ENCODE results near the gene TAS2R19. TPM values are rescaled to one million over a fixed set of nuclear protein-coding genes. Genes with fewer than 3 reads are reported as not detected.

The TAS2R19 gene
- total and polyA plus RNA-seq, 4 experiments from 2014 or later = 2.1 to 3.1 TPM; not detected in 2

DNA sequence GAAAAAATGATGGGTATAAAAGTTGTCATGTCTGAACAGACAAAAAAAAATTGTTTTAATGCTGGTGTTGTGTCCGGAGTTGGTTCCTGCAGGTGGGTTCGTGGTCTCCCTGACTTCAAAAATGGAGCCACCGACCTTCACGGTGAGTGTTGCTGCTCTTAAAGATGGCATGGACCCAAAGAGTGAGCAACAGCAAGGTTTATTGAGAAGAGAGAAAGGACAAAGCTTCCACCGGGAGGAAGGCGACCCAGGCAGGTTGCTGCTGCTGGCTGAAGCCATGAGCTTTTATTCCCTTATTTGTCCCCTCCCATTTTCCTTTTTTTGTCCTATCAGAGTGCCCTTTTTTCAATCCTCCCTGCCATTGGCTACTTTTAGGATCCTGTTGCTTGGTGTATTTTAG lies 8.9 kb upstream of the TAS2R19 start, which contains the start of gene TAS2R31:
Gene TAS2R31, minus strand, starts transcription at position 101 of the 400 bp plus-strand sequence. Its CDS starts 72 bp downstream, at position 29.
- ChIA-PET CTCF (ENCODE audit: partially characterized antibody) (no interaction called here), POLR2A (ENCODE audit: partially characterized antibody) (no interaction called here)
- H3K4me1 ChIP-seq (ENCODE audit: insufficient read depth, low read length) = no peaks in the 10 kb centered on the region
- DNase-seq = no peak
- H3K36me3 Mint-ChIP-seq = peaks cover 32 to 56% of the 10 kb centered on the region in 2 donors
- H3K4me3 Mint-ChIP-seq = no peak within 1 kb of the TSS
- no peaks in the 10 kb centered on the region for H3K9me3 Mint-ChIP-seq
- H3K27ac ChIP-seq (ENCODE audit: low read depth, low read length) = no peak within 1 kb of the TSS
- H3K27ac Mint-ChIP-seq = peak within 1 kb of the TSS in 1 of 7 donors; percentile 23
- H3K4me3 ChIP-seq (ENCODE audit: low read length in 2 of 2) = no peak within 1 kb of the TSS
- peaks cover 0 to 5% (median under 1%) of the 10 kb centered on the region in 4 donors for H3K4me1 Mint-ChIP-seq
- intact Hi-C loops (cut with micrococcal nuclease) = no loop called here
- no peaks in the 10 kb centered on the region for H3K27me3 ChIP-seq (ENCODE audit: insufficient read depth, low read length)
- no peaks in the 10 kb centered on the region for H3K27me3 Mint-ChIP-seq
- H3K9me3 ChIP-seq (ENCODE audit: control insufficient read depth in 1 of 2, low read length in 2 of 2) = no peaks in the 10 kb centered on the region
- no peaks in the 10 kb centered on the region for H3K36me3 ChIP-seq (ENCODE audit: insufficient read depth, low read length)

DNA sequence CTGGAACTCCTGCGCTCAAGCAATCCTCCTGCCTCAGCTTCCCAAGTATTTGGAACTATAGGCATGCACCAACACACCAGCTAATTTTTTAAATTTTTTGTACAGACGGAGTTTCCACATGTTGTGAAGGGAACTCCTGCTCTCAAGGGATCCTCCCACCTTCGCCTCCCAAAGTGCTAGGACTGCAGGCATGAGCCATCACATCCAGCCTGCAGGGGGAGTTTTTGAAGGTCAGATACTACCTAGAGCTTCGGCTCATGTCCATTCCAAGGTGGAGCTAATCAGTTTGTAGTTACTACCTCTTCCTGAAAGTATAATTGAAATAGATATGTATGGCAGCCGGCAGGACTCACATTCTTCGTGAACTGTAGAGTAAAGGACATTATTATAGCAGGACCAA lies 3.7 kb upstream of the TAS2R19 start:
- peaks cover 36 to 52% of the 10 kb centered on the region in 2 donors for H3K36me3 Mint-ChIP-seq
- POLR2A ChIA-PET (ENCODE audit: partially characterized antibody) = no interaction called here
- no peak overlapping the region for H3K4me3 Mint-ChIP-seq
- Histone ChIP-seq H3K27ac (ENCODE audit: low read depth, low read length) (no peak overlapping the region), H3K27me3 (ENCODE audit: insufficient read depth, low read length) (no peaks in the 10 kb centered on the region), H3K4me3 (ENCODE audit: low read length in 2 of 2) (no peak overlapping the region), H3K4me1 (ENCODE audit: insufficient read depth, low read length) (no peaks in the 10 kb centered on the region), H3K9me3 (ENCODE audit: control insufficient read depth in 1 of 2, low read length in 2 of 2) (no peaks in the 10 kb centered on the region), H3K36me3 (ENCODE audit: insufficient read depth, low read length) (no peaks in the 10 kb centered on the region)
- intact Hi-C loops (cut with micrococcal nuclease) = no loop called here
- peaks cover 0 to 6% (median 4%) of the 10 kb centered on the region in 8 donors for H3K9me3 Mint-ChIP-seq
- DNase-seq = no peak
- H3K27me3 Mint-ChIP-seq = no peaks in the 10 kb centered on the region
- no peak overlapping the region for H3K27ac Mint-ChIP-seq
- H3K4me1 Mint-ChIP-seq = peaks cover 0 to 8% (median 3%) of the 10 kb centered on the region in 4 donors
- CTCF ChIA-PET (ENCODE audit: partially characterized antibody) = no interaction called here

DNA sequence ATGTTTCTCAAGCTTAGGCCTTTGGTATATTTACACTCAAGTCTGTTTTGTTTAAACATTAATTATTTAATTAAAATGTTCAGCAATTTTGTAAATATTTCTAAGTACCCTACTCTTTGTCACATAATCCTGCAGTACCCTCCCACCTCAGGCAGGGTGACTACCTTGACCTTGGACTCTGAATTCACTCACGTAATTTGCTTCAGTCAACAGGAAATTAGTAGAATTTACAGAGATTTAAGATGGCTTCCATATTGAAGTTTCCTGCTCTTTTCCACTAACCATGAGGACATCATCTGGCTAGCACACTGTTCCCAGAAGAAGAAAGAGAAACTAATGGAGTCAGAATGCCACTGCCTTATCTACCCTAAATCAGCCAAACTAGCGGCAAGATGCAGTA lies 967 bp upstream of the TAS2R19 start:
- Mint-ChIP-seq H3K27ac (no peak overlapping the region), H3K36me3 (peaks cover 30 to 42% of the 10 kb centered on the region in 2 donors), H3K4me3 (no peak overlapping the region), H3K4me1 (peaks cover 0 to 8% (median 3%) of the 10 kb centered on the region in 4 donors), H3K9me3 (peaks cover 0 to 6% (median 4%) of the 10 kb centered on the region in 8 donors), H3K27me3 (no peaks in the 10 kb centered on the region)
- no peak overlapping the region for H3K27ac ChIP-seq (ENCODE audit: low read depth, low read length)
- no peaks in the 10 kb centered on the region for H3K27me3 ChIP-seq (ENCODE audit: insufficient read depth, low read length)
- no peak overlapping the region for H3K4me3 ChIP-seq (ENCODE audit: low read length in 2 of 2)
- intact Hi-C loops (cut with micrococcal nuclease) = no loop called here
- POLR2A ChIA-PET (ENCODE audit: partially characterized antibody) = no interaction called here
- no peak for DNase-seq
- CTCF ChIA-PET (ENCODE audit: partially characterized antibody) = no interaction called here
- no peaks in the 10 kb centered on the region for H3K9me3 ChIP-seq (ENCODE audit: control insufficient read depth in 1 of 2, low read length in 2 of 2)
- H3K4me1 ChIP-seq (ENCODE audit: insufficient read depth, low read length) = no peaks in the 10 kb centered on the region
- H3K36me3 ChIP-seq (ENCODE audit: insufficient read depth, low read length) = no peaks in the 10 kb centered on the region

DNA sequence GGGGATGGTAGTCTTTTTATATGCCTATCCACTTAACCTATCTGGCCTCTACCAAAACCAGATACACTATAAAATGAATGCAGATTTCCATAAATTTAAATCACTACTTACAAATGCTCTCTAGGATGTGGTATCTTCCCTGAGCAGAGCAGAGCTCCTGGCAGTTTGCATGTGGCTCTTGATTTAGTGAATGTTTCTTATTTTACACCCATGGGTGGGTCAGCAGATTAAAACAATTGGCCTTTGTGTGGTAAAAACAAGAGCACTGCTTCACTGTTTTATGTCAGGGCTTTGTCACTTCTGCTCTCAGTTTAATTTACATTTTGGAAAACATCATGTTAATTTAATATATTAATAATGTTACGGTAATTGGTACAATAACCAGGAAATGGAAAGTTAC lies 5.5 kb downstream of the TAS2R19 start:
- no peaks in the 10 kb centered on the region for H3K4me1 ChIP-seq (ENCODE audit: insufficient read depth, low read length)
- POLR2A ChIA-PET (ENCODE audit: partially characterized antibody) = no interaction called here
- H3K4me3 Mint-ChIP-seq = no peak overlapping the region
- no peak overlapping the region for H3K27ac ChIP-seq (ENCODE audit: low read depth, low read length)
- H3K4me3 ChIP-seq (ENCODE audit: low read length in 2 of 2) = no peak overlapping the region
- DNase-seq = no peak
- H3K9me3 Mint-ChIP-seq = no peaks in the 10 kb centered on the region
- intact Hi-C loops (cut with micrococcal nuclease) = no loop called here
- no peaks in the 10 kb centered on the region for H3K27me3 Mint-ChIP-seq
- H3K9me3 ChIP-seq (ENCODE audit: control insufficient read depth in 1 of 2, low read length in 2 of 2) = no peaks in the 10 kb centered on the region
- no peaks in the 10 kb centered on the region for H3K27me3 ChIP-seq (ENCODE audit: insufficient read depth, low read length)
- peaks cover 16 to 26% of the 10 kb centered on the region in 2 donors for H3K36me3 Mint-ChIP-seq
- no peaks in the 10 kb centered on the region for H3K36me3 ChIP-seq (ENCODE audit: insufficient read depth, low read length)
- H3K27ac Mint-ChIP-seq = no peak overlapping the region
- CTCF ChIA-PET (ENCODE audit: partially characterized antibody) = no interaction called here
- peaks cover 0 to 3% (median 2%) of the 10 kb centered on the region in 4 donors for H3K4me1 Mint-ChIP-seq

DNA sequence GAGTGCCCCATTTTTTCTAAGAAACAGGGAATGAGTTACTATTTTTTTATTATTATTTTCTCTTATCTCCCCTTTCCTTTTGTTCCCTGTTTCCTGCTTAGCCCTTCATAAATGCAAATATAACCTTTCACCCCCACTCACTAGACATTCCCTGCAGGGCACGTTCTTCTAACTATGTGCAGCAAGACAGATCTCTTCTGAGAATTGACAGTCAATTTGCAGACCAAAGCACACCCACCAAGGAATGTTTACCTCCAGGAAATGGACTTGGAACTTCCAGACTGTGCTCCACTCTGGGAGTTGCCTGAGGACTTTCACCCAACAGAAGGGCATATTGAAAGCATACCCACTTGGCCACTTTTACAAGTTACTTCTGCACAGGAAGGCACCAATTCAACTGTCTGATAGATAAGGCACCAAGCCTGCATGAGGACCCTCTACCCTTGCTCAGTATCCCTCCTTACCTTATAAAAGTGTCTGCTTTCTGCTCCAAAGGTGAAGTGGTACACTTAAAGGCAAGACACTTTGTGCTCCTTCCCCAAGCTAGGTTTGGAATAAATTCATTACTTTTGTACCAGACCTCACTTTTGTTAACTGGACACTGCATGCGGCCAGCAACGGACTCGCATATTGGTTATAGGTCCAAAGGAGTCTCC lies 6.5 kb downstream of the TAS2R19 start:
- no peaks in the 10 kb centered on the region for H3K9me3 Mint-ChIP-seq
- peaks cover 14 to 20% of the 10 kb centered on the region in 2 donors for H3K36me3 Mint-ChIP-seq
- no peak overlapping the region for H3K27ac Mint-ChIP-seq
- ChIA-PET POLR2A (ENCODE audit: partially characterized antibody) (no interaction called here), CTCF (ENCODE audit: partially characterized antibody) (no interaction called here)
- Histone ChIP-seq H3K27ac (ENCODE audit: low read depth, low read length) (no peak overlapping the region), H3K27me3 (ENCODE audit: insufficient read depth, low read length) (no peaks in the 10 kb centered on the region), H3K36me3 (ENCODE audit: insufficient read depth, low read length) (no peaks in the 10 kb centered on the region), H3K4me1 (ENCODE audit: insufficient read depth, low read length) (no peaks in the 10 kb centered on the region), H3K9me3 (ENCODE audit: control insufficient read depth in 1 of 2, low read length in 2 of 2) (no peaks in the 10 kb centered on the region), H3K4me3 (ENCODE audit: low read length in 2 of 2) (no peak overlapping the region)
- H3K27me3 Mint-ChIP-seq = no peaks in the 10 kb centered on the region
- no peak for DNase-seq
- H3K4me3 Mint-ChIP-seq = no peak overlapping the region
- intact Hi-C loops (cut with micrococcal nuclease) = no loop called here
- peaks cover 0 to 3% (median 1%) of the 10 kb centered on the region in 4 donors for H3K4me1 Mint-ChIP-seq

DNA sequence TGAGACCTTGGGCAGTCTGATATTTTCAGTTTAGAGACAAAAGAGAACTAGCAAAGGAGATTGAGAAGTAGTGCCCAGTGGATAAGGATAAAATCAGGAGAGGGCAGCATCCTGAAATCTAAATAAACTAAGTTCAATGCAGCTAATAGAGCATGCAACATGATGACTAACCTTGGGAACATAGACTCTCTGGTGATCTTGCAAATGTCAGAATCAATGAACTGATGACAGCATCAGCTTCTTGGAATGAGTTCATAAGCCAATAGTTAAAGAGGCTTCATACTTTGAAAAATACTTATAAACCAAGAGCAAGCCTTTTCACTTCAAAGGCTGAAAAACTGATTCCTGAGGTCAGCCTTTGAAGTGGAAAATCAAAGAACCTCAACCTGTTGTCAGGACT lies 8.2 kb downstream of the TAS2R19 start:
- Histone ChIP-seq H3K4me1 (ENCODE audit: insufficient read depth, low read length) (no peaks in the 10 kb centered on the region), H3K9me3 (ENCODE audit: control insufficient read depth in 1 of 2, low read length in 2 of 2) (no peaks in the 10 kb centered on the region), H3K27ac (ENCODE audit: low read depth, low read length) (no peak overlapping the region), H3K36me3 (ENCODE audit: insufficient read depth, low read length) (no peaks in the 10 kb centered on the region), H3K27me3 (ENCODE audit: insufficient read depth, low read length) (no peaks in the 10 kb centered on the region), H3K4me3 (ENCODE audit: low read length in 2 of 2) (no peak overlapping the region)
- peaks cover 0 to 3% (median 1%) of the 10 kb centered on the region in 4 donors for H3K4me1 Mint-ChIP-seq
- CTCF ChIA-PET (ENCODE audit: partially characterized antibody) = no interaction called here
- H3K36me3 Mint-ChIP-seq = peaks cover 11 to 18% of the 10 kb centered on the region in 2 donors
- H3K4me3 Mint-ChIP-seq = no peak overlapping the region
- intact Hi-C loops (cut with micrococcal nuclease) = no loop called here
- H3K27ac Mint-ChIP-seq = no peak overlapping the region
- DNase-seq = no peak
- H3K9me3 Mint-ChIP-seq = no peaks in the 10 kb centered on the region
- no peaks in the 10 kb centered on the region for H3K27me3 Mint-ChIP-seq
- POLR2A ChIA-PET (ENCODE audit: partially characterized antibody) = no interaction called here

DNA sequence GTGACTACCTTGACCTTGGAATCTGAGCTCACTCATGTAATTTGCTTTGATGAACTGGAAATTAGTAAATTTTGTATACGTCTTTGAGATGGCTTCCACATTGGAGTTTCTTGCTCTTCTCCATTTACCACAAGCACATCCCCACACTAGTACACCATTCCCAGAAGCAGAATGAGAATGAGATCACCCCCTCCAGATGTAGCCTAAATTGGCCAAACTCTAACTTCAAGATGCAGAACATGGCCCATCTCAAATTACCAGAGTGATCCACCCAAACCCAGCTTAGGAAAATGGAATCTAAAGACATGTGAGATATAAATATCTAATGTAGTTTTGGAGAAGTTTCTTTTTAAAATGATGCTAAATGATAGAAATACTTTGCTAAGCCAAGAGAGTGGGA lies 14.8 kb downstream of the TAS2R19 start:
- Mint-ChIP-seq H3K9me3 (no peaks in the 10 kb centered on the region), H3K36me3 (no peaks in the 10 kb centered on the region), H3K27ac (no peak overlapping the region), H3K4me3 (no peak overlapping the region), H3K27me3 (no peaks in the 10 kb centered on the region), H3K4me1 (no peaks in the 10 kb centered on the region)
- H3K4me3 ChIP-seq (ENCODE audit: low read length in 2 of 2) = no peak overlapping the region
- DNase-seq = no peak
- POLR2A ChIA-PET (ENCODE audit: partially characterized antibody) = no interaction called here
- no peaks in the 10 kb centered on the region for H3K9me3 ChIP-seq (ENCODE audit: control insufficient read depth in 1 of 2, low read length in 2 of 2)
- CTCF ChIA-PET (ENCODE audit: partially characterized antibody) = no interaction called here
- no peaks in the 10 kb centered on the region for H3K36me3 ChIP-seq (ENCODE audit: insufficient read depth, low read length)
- H3K27ac ChIP-seq (ENCODE audit: low read depth, low read length) = no peak overlapping the region
- H3K27me3 ChIP-seq (ENCODE audit: insufficient read depth, low read length) = no peaks in the 10 kb centered on the region
- no peaks in the 10 kb centered on the region for H3K4me1 ChIP-seq (ENCODE audit: insufficient read depth, low read length)
- intact Hi-C loops (cut with micrococcal nuclease) = no loop called here
